ENCODE results near the gene EVA1C.

GRCh38 chr21:32452641-32453040, 40.1 kb downstream of the EVA1C start:
- TF ChIP-seq ZNF274 (IDR thresholded peaks at IDR 0.05; ENCODE audit: low read depth, low read length) (no peak), YY1 (IDR thresholded peaks at IDR 0.05; ENCODE audit: insufficient read depth, insufficient read length) (no peak)
